Measurements from ENCODE around the gene SLC6A6.

GRCh38 chr3:14374444-14374883, 27.9 kb upstream of the SLC6A6 start:
- TF ChIP-seq POLR2AphosphoS5 (IDR thresholded peaks at IDR 0.05; ENCODE audit: low read depth, low read length) (no peak), POLR2A (IDR thresholded peaks at IDR 0.05; ENCODE audit: low read depth, low read length) (no peak), PAX5 (IDR thresholded peaks at IDR 0.05; ENCODE audit: insufficient read depth, low read length, severe bottlenecking) (no peak)
